Body of pancreas (tissue), 4 donors: ENCODE results near the gene UNC13C.

Experiments used
- CTCF ChIP-seq, 7 experiments: fragments of 450-650 bp in 4 of 7; fragments of 200-600 bp in 3 of 7; sonication (generic) in 3 of 7; IDR thresholded peaks; one replicate each; pipeline ENCODE4 v1.5.1; 2016 to 2019; ENCODE audit warnings: antibody characterized with exemption in 7 of 7
- POLR2A ChIP-seq, 3 donors: fragments of 450-650 bp; IDR thresholded peaks; one replicate each; pipeline ENCODE4 v1.6.1; 2016; ENCODE audit warnings: antibody characterized with exemption in 3 of 3, mild to moderate bottlenecking in 2 of 3

GRCh38 chr15:53980021-53980420 is 1.8 kb downstream of the UNC13C start:
- TF ChIP-seq CTCF (IDR thresholded peaks at IDR 0.05): no peak
- TF ChIP-seq POLR2A (IDR thresholded peaks at IDR 0.05): no peak
